ENCODE data around the gene SHOX.

DNA sequence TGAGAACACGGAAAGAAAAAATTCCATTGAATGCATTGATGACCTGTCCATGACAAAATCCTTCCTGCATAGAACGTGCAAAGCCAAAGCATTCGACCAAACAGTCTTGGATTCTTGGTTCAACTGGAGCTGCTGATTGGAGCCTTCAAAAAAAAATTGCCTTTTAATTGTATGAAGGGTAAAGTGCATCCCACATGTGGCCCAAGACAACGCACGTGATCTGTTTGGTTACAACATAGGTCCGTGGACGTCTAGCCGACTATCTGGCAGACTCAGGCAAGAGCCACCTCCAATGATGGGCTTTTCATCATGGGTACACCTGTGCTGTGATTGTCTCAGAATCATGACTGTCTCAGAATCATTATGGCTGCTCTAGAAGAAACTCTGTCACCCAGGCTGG lies 52.3 kb downstream of the SHOX start:
- TF ChIP-seq CTCF (IDR thresholded peaks at IDR 0.05) (no peak), POLR2A (IDR thresholded peaks at IDR 0.05) (no peak)
